Astrocyte of the cerebellum (primary cell): ENCODE data around the gene KLHL40.

Experiments
- DNase-seq: peaks from one replicate; pipeline ENCODE4 v3.0.0-alpha.2; 2011; ENCODE audit warnings: low read depth
- H3K4me3 ChIP-seq: 2 replicates; pipeline ENCODE4 v1.5.1; 2011; ENCODE audit warnings: mild to moderate bottlenecking, low read depth, low read length, moderate library complexity
- in situ Hi-C: cut with HindIII; loops from 2 replicates; pipeline ENCODE4 v1.10.0; 2017; ENCODE audit warnings: low sequenced_read_pairs
- TF ChIP-seq, protein P1 (sequence below): IDR thresholded peaks from 2 replicates; pipeline ENCODE4 v1.5.1; 2012; ENCODE audit warnings: low read length, low read depth, moderate library complexity, mild to moderate bottlenecking; ENCODE audit errors: missing control alignments

The KLHL40 gene

DNA sequence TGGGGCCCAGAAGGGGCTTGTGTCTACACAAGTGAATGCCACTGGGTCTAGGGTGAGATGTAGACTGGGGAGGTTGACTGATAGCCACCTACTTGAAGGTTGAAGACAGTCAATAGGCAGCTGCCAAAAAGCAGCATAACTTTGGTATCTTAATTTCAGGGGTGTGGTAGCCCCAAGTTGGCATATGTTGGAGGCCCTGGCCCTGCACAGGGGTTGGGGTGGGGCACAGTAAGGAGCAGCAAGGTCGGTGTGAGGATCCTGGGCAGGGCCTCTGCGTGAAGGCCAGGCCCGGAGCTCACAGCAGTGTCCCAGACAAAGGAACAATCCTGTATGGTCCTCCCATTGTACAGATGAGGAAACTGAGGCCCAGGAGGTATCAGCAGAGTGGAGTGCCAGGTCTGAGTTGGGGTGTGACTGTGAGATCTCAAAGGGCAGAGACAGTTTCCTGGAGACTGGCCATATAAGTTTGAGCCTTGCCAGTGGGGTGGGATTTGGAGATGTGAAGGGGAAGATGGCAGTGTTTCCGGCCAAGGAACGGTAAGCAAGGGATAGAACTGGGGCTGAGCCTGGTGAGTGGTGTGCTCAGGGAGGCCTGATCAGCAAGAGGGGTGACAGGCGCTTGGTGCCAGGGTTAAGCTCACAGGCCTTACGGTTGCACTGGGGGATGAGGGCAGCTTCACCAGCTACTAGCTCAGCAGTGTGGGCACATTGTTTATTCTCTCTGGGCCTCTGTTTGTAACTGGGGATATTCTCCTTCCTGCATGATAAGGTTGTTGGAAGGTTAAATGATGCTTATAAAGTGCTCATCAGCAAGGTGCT, 1.7 kb downstream of the KLHL40 start:
- no peak for DNase-seq
- H3K4me3 ChIP-seq, result no peak overlapping the region
- TF ChIP-seq, protein P1, sequence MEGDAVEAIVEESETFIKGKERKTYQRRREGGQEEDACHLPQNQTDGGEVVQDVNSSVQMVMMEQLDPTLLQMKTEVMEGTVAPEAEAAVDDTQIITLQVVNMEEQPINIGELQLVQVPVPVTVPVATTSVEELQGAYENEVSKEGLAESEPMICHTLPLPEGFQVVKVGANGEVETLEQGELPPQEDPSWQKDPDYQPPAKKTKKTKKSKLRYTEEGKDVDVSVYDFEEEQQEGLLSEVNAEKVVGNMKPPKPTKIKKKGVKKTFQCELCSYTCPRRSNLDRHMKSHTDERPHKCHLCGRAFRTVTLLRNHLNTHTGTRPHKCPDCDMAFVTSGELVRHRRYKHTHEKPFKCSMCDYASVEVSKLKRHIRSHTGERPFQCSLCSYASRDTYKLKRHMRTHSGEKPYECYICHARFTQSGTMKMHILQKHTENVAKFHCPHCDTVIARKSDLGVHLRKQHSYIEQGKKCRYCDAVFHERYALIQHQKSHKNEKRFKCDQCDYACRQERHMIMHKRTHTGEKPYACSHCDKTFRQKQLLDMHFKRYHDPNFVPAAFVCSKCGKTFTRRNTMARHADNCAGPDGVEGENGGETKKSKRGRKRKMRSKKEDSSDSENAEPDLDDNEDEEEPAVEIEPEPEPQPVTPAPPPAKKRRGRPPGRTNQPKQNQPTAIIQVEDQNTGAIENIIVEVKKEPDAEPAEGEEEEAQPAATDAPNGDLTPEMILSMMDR, result no peak
- in situ Hi-C loops, result no loop called here

DNA sequence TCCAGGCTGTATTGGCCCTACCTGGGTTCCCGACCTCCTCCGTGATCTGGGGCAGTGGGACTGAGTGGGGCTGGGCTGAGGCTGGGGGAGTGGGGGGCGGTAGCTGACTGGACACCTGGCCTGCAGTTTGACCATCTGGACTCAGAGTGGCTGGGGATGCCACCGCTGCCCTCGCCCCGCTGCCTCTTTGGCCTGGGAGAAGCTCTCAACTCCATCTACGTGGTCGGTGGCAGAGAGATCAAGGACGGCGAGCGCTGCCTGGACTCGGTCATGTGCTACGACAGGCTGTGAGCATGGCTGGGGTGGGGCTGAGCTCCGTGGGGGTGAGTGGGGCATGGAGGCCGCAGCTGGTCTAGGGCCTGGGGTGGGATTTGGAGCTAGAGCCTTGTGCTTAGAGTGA, 2.7 kb downstream of the KLHL40 start:
- TF ChIP-seq, protein P1, result no peak
- DNase-seq, result no peak
- no peak overlapping the region for H3K4me3 ChIP-seq
- in situ Hi-C loops, result no loop called here

DNA sequence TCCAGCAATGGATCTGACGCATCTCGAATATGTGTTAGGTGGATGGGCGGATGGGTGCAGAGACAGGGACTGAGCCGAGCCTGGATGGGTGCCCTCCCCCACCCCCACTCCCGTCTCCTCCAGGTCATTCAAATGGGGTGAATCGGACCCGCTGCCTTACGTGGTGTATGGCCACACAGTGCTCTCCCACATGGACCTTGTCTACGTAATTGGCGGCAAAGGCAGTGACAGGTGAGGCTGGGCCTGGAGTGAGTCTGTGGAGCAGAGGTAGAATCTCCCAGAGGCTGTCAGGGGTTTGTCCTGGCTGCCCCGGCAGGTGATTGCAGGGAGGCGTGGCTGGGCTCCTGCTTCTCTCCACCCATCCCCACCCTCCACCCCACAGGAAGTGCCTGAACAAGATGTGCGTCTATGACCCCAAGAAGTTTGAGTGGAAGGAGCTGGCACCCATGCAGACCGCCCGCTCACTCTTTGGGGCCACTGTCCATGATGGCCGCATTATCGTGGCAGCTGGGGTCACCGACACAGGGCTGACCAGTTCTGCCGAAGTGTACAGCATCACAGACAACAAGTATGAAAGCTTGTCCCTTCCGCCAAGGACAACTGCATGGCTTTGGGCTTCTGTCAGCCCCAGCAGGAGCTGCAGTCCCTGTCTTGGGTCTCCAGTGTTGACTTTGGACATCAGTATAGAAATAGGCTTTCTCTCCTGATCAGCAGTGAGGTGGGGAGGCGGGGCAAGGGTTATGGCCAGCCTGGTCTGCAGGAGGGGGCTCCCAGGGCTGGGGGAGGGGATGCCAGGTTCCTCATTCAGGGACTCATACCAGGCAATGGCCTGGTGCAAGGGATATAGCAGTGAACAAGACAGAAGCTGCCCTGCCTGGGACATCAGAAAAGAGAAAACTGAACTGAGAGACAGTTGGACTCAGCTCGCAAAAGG, 3.4 kb downstream of the KLHL40 start:
- no peak overlapping the region for H3K4me3 ChIP-seq
- TF ChIP-seq, protein P1, result no peak
- no peak for DNase-seq
- in situ Hi-C loops, result no loop called here

DNA sequence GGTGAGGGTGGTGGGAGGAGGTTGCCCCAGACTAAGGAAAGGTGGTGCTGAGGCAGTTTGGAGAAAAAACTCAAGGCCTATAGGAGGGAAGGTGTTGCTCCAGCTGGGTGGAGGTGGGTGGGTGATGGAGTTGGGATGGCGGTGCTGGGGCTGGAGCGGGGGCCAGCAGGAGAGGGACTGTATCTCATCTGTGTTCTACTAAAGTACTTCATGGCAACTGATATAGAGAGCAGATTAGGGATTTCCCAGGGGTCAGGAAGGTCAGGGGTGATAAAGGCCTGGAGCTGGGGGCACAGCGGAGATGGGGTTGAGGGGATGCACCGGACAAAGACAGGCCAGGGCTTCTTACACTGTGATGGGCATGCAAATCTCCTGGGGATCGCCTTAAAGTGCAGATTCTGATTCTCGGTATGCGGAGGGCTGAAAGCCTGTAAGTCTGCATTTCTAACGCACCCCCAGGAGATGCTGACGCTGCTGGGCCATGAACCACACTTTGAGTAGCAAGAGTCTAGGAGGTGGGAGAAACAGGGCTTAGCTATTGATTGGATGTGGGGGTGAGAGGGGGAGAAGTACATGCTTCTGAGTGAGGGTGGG, 4.2 kb downstream of the KLHL40 start:
- no peak overlapping the region for H3K4me3 ChIP-seq
- DNase-seq, result no peak
- TF ChIP-seq, protein P1, result no peak
- in situ Hi-C loops, result loop anchor here (5.0 kb wide), 1 partner anchor 37 kb away; the partner anchor contains the start of gene ZBTB47

DNA sequence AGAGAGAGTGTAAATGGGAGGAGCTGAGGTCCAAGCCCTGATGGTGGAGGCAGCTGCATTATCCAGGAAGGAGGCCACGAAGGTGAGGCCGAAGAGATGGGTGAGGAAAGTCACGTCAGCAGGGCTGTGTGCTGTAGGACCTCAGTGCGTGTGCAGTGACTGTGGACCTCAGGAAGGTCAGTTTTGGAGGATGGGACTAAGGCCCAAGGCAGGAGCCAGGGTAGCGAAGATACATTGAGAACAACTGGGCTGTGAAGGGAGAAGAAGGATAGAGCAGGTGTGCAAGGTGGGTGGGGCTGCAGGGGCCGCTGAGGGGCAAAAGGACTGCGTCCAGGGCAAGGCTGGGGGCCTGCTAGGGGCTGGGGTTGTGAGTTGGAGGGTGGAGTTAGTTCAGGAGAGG, 4.9 kb downstream of the KLHL40 start:
- in situ Hi-C loops, result loop anchor here (5.0 kb wide), 1 partner anchor 38 kb away; the partner anchor contains the start of gene ZBTB47
- DNase-seq, result no peak
- H3K4me3 ChIP-seq, result no peak overlapping the region
- TF ChIP-seq, protein P1, result no peak
